ENCODE results near the gene VAC14. TPM values are rescaled to one million over a fixed set of nuclear protein-coding genes. Genes with fewer than 3 reads are reported as not detected.

VAC14 gene
- total RNA-seq, 1 experiment from 2014 or later, result 49.9 TPM

GRCh38 chr16:70691223-70692129 lies 109.5 kb downstream of the VAC14 start:
- Histone ChIP-seq H3K27ac (ENCODE audit: insufficient read length, low read depth, low read length) (no peak overlapping the region), H4K8ac (replicated peaks; ENCODE audit: insufficient read length, low read depth, low read length) (no peak overlapping the region), H2BK120ac (ENCODE audit: low read depth, low read length, poor library complexity, severe bottlenecking) (no peak overlapping the region), H2AK5ac (ENCODE audit: insufficient read length, low read length) (no peak overlapping the region), H2BK20ac (ENCODE audit: low read depth, low read length, poor library complexity, severe bottlenecking) (no peak overlapping the region), H4K20me1 (ENCODE audit: control insufficient read depth, insufficient read depth, insufficient read length) (no peaks in the 10 kb centered on the region), H3K27me3 (ENCODE audit: insufficient read depth, low read length) (no peaks in the 10 kb centered on the region), H2BK12ac (ENCODE audit: insufficient read length, low read depth, low read length) (no peak overlapping the region), H3K56ac (ENCODE audit: insufficient read length, low read depth, low read length) (no peak overlapping the region), H3K4ac (ENCODE audit: low read depth, low read length) (no peak overlapping the region), H3K23ac (ENCODE audit: insufficient read length, low read depth, low read length) (no peak overlapping the region), H3K9ac (ENCODE audit: extremely low read depth, insufficient read length, low read length) (no peak overlapping the region), H4K5ac (ENCODE audit: insufficient read length, low read depth, low read length) (no peak overlapping the region), H3T11ph (ENCODE audit: low read length) (no peak overlapping the region), H2BK5ac (ENCODE audit: insufficient read length, low read length) (no peak overlapping the region), H3K79me1 (ENCODE audit: insufficient read depth, low read depth, low read length, poor library complexity, severe bottlenecking) (no peaks in the 10 kb centered on the region), H2AFZ (ENCODE audit: low read length) (no peak overlapping the region), H4K91ac (ENCODE audit: insufficient read length, low read depth, low read length) (no peak overlapping the region), H3K79me2 (ENCODE audit: insufficient read depth, low read length) (no peaks in the 10 kb centered on the region), H3K14ac (ENCODE audit: insufficient read depth, low read length) (no peak overlapping the region), H3K9me3 (ENCODE audit: control insufficient read depth, low read depth, low read length) (no peaks in the 10 kb centered on the region), H3K18ac (ENCODE audit: insufficient read length, low read depth, low read length) (no peak overlapping the region), H3K23me2 (ENCODE audit: insufficient read length, low read depth, low read length, poor library complexity, severe bottlenecking) (no peaks in the 10 kb centered on the region), H3K4me1 (ENCODE audit: insufficient read depth, low read length) (peaks cover 6% of the 10 kb centered on the region; the same call in 1 of the 2 replicates), H3K4me2 (ENCODE audit: insufficient read depth, insufficient read length, low read length) (no peak overlapping the region), H2BK15ac (ENCODE audit: low read depth, low read length) (no peak overlapping the region)
- H3K4me1 Mint-ChIP-seq, result peaks cover 38 to 46% of the 10 kb centered on the region in 2 experiments
- DNase-seq, result no peak
- peaks cover 1% of the 10 kb centered on the region; the same call in 1 of the 2 replicates for H3K27me3 Mint-ChIP-seq (ENCODE audit: low read depth)
- WGBS (ENCODE audit: extremely low coverage, insufficient read length, low lambda C conversion rate), result no CpG with 5 or more reads among the region's 26 CpGs
- peaks cover 1 to 5% (median 4%) of the 10 kb centered on the region in 3 experiments; a peak in 5 of 7 replicates for H3K36me3 Mint-ChIP-seq (ENCODE audit: insufficient read depth in 1 of 3, low read depth in 3 of 3)
- H3K4me3 Mint-ChIP-seq, result no peak overlapping the region
- no peaks in the 10 kb centered on the region for H3K9me3 Mint-ChIP-seq
- H3K27ac Mint-ChIP-seq, result peak overlapping the region in 1 of 3 experiments; percentile 81; a peak in 1 of 7 replicates
- no peak for TF ChIP-seq CTCF (conservative IDR thresholded peaks at IDR 0.05)
